ENCODE data around the gene BIRC6.

GRCh38 chr2:32417659-32418058 is 60.8 kb downstream of the BIRC6 start:
- TF ChIP-seq ATF1 (CRISPR knock-in tag; IDR thresholded peaks at IDR 0.05), result no peak
- TF ChIP-seq TP53 (CRISPR knock-in tag; IDR thresholded peaks at IDR 0.05), result no peak
- TF ChIP-seq CTCF (IDR thresholded peaks at IDR 0.05), result no peak
- TF ChIP-seq SMAD4 (CRISPR knock-in tag; IDR thresholded peaks at IDR 0.05), result no peak
- TF ChIP-seq ATF3 (CRISPR knock-in tag; conservative IDR thresholded peaks at IDR 0.05), result no peak
- TF ChIP-seq, protein P1, sequence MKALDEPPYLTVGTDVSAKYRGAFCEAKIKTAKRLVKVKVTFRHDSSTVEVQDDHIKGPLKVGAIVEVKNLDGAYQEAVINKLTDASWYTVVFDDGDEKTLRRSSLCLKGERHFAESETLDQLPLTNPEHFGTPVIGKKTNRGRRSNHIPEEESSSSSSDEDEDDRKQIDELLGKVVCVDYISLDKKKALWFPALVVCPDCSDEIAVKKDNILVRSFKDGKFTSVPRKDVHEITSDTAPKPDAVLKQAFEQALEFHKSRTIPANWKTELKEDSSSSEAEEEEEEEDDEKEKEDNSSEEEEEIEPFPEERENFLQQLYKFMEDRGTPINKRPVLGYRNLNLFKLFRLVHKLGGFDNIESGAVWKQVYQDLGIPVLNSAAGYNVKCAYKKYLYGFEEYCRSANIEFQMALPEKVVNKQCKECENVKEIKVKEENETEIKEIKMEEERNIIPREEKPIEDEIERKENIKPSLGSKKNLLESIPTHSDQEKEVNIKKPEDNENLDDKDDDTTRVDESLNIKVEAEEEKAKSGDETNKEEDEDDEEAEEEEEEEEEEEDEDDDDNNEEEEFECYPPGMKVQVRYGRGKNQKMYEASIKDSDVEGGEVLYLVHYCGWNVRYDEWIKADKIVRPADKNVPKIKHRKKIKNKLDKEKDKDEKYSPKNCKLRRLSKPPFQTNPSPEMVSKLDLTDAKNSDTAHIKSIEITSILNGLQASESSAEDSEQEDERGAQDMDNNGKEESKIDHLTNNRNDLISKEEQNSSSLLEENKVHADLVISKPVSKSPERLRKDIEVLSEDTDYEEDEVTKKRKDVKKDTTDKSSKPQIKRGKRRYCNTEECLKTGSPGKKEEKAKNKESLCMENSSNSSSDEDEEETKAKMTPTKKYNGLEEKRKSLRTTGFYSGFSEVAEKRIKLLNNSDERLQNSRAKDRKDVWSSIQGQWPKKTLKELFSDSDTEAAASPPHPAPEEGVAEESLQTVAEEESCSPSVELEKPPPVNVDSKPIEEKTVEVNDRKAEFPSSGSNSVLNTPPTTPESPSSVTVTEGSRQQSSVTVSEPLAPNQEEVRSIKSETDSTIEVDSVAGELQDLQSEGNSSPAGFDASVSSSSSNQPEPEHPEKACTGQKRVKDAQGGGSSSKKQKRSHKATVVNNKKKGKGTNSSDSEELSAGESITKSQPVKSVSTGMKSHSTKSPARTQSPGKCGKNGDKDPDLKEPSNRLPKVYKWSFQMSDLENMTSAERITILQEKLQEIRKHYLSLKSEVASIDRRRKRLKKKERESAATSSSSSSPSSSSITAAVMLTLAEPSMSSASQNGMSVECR (CRISPR knock-in tag; IDR thresholded peaks at IDR 0.05; ENCODE audit: borderline replicate concordance), result no peak
- no peak for TF ChIP-seq GABPB1 (CRISPR knock-in tag; IDR thresholded peaks at IDR 0.05)
- TF ChIP-seq FOXP1 (CRISPR knock-in tag; IDR thresholded peaks at IDR 0.05; ENCODE audit: borderline replicate concordance), result no peak
- TF ChIP-seq NFYB (CRISPR knock-in tag; conservative IDR thresholded peaks at IDR 0.05; ENCODE audit: low read depth), result no peak
- TF ChIP-seq, protein P2, sequence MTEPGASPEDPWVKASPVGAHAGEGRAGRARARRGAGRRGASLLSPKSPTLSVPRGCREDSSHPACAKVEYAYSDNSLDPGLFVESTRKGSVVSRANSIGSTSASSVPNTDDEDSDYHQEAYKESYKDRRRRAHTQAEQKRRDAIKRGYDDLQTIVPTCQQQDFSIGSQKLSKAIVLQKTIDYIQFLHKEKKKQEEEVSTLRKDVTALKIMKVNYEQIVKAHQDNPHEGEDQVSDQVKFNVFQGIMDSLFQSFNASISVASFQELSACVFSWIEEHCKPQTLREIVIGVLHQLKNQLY (CRISPR knock-in tag; IDR thresholded peaks at IDR 0.05), result no peak
- no peak for TF ChIP-seq CDX4 (CRISPR knock-in tag; IDR thresholded peaks at IDR 0.05; ENCODE audit: borderline replicate concordance)
- no peak for TF ChIP-seq JUN (CRISPR knock-in tag; IDR thresholded peaks at IDR 0.05)
